NOMO-1 (cell line): Measurements from ENCODE around the gene CSNK1G3.
"Not testable (repeated sequence)": the region's sequence is repeated elsewhere in the genome, so short reads cannot be mapped to it uniquely, and the experiment has no call there.

Experiments
- DNase-seq, 2 experiments: peaks; one replicate each; lab custom pipeline; 2025; ENCODE audit not compliant: unreplicated experiment in 2 of 2; lab: John Stamatoyannopoulos, UW

CSNK1G3 gene

DNA sequence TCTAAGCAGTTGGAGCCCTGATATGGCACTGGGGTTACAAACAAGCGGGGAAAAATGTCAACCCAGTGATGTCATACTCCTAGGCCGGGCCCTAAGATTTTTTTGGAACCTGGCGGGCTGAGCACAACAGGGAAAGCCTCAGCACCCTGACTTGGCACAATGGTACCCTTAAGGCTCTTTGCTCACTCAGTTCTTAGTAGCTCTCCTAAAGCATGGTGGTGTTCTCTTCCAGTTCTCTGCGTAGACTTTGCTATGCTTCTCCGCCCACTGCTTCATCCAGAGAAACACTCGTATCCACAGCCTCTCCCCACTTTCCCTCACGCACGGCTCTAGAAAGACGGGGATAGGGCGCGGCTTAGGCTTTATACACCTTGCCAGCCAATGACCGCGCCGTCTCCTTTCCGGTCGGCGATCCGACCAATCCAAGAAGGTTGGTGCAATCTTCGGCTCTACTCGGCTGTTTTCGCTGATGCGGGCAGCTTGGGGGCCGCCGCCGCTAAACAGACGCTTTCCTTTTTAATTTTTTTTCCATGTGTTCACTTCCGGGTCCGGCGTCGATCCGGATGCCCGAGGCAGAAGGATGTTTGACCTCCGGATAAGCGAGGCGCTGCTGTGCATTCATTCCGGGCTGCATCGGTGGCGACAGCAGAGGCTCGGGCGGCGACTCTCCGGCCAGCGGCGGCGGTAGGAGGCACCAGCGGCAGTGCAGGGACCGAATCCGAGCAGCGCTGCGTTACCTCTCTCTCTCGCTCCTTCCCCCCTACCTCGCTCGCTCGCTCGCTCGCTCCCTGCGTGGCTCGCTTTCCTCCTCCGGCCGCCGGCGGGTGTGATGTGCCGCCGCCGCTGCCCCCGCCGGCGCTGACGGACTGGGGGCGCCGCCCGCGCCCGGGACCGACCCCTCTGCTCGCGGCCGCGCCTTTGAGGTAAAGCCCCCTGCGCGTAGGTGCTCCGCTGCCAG, at the start of gene CSNK1G3:
Gene CSNK1G3 (plus strand): TSS at position 530 of the 958 bp plus-strand sequence. CDS start 33,487 bp downstream, outside the sequence.
- DNase-seq: peak; percentile 96 to 98

GRCh38 chr5:123466839-123467238, 45.1 kb upstream of the CSNK1G3 start:
- DNase-seq: not testable (repeated sequence)

DNA sequence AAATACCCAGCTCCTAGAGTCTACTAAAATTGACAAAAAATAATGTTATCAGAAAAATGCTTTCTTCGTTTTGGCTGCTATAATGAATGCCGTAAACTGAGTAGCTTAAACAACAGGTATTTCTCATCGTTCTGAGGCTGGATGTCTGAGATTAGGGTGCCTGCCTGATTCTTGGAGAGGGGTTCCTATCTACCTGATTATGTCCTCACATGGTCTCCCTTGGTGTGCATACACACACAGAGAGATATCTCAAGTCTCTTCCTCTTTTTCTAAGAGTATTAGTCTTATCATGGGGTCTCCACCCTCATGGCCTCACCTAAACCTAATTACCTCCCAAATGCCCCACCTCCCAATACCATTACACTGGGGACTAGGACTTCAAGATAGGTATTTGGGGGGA, 40.6 kb upstream of the CSNK1G3 start:
- no peak for DNase-seq

GRCh38 chr5:123472150-123472924, 39.6 kb upstream of the CSNK1G3 start:
- no peak for DNase-seq

- no peak for DNase-seq
These were observed 37.7 kb upstream of the CSNK1G3 start for GRCh38 chr5:123474228-123474627.

DNA sequence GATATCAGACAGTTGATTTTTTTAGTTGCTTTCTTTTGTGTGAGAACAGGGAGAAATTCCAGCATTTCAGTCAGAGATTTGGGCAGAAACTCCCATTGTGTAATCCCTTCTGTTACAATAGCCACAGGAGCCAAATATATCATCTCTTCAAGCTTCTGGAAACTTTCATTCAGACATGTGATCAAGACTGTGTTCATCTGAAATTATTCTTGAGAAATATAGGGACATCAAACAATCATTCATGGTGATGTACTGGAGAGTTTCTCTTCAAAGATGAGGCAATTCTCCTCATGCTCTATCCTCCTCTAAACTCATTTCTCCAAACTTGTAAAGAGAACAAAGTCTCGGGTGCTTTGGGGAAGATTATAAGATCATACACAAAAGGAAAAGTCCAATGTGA, 35.2 kb upstream of the CSNK1G3 start:
- no peak for DNase-seq

DNA sequence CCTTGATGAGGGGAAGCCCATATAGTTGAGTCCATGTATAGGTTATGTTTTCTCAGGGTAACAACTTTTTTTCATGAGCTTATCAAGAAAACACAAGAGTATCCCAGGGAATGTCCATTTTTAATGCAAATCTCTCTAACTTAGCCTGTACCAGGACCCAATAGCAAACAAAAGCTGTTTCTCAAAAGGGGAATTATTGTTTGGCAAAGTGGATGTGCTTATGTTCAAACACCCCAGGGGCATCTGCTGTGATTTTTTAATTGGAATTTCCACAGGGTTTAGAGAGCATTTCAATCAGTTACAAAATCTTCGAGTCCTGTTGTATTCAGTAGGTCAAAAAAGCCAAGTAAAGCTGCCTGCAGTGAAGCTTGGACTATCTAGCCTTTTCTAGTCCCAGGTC, 33.4 kb upstream of the CSNK1G3 start:
- no peak for DNase-seq

DNA sequence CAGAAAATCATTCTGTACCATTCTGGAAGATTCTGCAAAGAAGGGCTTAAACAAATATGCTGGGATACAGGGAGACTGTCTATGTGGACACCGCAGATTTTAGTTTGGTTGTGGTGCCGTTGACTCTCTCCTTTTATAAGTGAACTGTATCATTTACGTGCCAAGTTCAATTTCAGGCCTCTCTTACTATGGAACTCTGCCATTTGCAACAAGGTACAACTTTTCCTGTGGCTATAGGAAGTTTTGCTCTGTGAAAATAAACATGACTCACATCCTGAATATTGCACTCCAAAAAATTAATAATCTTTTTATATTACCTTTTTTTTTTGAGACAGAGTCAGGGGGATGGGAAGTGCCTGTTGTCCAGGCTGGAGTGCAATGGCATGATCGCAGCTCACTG, 29.7 kb upstream of the CSNK1G3 start:
- DNase-seq: no peak

DNA sequence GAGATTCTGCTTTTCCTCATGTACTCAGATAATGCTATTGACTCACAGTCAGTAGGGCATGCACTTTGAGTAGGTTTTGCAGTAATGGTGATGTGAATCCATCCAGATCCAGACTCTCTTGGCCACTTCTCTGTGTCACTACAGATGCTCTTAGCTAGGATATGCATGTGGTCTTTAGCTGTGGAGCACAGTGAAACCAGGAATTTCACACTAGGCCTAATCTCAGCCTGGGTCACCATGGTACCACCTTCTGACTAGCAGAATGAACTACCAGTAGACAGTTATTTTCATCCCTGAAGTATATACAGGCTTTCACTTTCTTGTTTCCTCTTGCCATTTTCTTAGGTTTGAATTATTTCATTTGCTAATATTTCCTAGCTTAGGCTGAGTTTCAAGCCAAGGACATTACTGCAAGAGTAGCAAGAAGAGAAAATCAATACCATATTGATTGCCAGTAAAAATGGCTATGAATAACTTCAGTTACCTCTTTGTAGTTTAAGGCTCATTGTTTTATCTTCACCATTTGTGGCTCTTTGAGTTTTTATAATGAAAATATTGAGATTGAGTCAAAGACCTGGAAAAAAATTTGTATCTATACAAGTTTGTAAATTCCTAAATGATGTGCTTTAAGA, 28.4 kb upstream of the CSNK1G3 start:
- DNase-seq: no peak

- DNase-seq: no peak
These were observed 26.7 kb upstream of the CSNK1G3 start for GRCh38 chr5:123485275-123485674.

GRCh38 chr5:123486951-123487655, 24.9 kb upstream of the CSNK1G3 start:
- DNase-seq: peak in 1 of 2 experiments; percentile 2

DNA sequence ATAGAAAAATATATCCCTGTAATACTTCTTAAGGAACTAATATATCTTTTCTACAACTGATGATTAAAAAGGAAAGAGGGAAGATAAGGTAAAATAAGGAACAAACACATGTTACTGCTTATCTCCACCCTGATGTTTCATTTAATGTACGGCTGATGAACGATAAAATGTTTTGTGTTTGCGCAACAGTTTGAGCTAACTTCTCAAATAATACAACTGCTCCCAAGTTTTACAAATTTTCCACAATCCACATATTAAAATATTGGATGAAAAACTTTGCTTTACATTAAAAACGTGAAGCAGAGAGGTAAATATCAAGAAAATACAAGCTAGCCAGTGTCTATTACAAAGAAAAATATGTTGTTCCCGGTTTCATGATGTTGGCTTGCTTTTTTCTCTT, 21.0 kb upstream of the CSNK1G3 start:
- DNase-seq: no peak

DNA sequence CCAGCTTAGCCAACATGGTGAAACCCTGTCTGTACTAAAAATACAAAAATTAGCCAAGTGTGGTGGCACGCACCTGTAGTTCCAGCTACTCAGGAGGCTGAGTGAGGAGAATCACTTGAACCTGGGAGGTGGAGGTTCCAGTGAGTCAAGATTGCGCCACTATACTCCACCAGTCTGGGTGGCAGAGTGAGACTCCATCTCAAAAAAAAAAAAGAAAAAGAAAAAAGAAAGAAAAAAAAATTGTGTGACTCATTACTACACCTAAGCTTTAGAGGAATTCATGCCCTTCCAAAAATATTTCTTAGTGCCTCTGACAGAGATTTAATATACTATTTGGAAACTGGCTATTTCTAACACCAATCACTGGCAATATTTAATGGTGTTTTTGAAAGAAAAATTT, 16.8 kb upstream of the CSNK1G3 start:
- DNase-seq: not testable (repeated sequence)

GRCh38 chr5:123496892-123497291, 15.1 kb upstream of the CSNK1G3 start:
- no peak for DNase-seq

DNA sequence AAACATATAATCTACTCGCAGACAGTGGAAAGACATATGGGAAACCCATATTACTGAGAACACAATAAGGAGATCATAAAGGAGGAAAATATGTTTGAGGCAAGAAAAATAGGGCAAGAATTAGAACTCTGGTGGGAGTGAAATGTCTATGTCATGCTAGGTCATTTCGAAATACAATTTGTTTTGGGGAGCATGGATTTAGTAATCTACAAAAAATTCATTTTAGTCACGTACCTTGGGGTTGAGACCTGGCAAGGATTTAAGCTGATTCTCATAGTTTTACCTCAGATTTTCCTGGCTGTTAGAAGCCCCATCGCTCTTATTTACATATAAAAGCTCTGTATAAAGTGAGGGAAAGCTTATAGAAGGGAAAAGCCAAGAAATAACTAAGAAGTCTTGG, 11.5 kb upstream of the CSNK1G3 start:
- DNase-seq: no peak

GRCh38 chr5:123502120-123502519, 9.9 kb upstream of the CSNK1G3 start:
- DNase-seq: no peak

GRCh38 chr5:123503299-123503698, 8.7 kb upstream of the CSNK1G3 start:
- no peak for DNase-seq

DNA sequence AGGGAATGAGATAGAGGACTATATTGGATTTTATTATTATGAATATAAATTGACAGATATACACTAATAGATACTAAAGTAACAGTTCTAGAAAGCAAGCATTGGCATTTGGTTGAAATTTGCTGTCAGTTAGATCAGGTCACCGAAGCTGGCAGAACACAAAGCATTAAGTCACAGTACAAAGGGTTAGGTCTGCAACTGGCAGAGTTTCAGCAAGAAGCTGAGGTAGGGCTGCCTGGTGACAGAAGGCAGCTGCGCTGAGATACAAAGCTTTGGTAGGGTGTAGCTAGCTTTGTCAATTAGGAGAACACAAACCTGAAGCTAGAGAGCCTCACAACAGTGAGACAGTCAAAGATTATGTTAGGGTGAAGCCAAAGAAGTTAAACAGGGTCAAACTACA, 6.3 kb upstream of the CSNK1G3 start:
- DNase-seq: no peak

DNA sequence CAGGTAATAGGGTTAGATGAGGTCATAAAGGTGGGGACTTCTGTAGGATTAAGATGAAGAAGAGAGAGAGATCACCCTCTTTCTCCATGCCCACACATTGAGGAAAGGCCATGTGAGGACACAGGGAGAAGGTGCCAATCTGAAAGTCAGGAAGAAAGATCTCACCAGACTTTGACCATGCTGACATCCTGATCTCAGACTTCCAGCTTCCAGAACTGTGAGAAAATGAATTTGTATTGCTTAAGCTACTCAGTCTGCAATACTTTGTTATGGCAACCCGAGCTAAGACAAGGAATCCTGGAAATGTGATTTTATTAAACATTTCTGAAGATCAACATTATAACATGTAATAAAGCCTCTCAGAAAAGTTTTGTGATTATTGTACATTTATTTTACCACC, 3.5 kb upstream of the CSNK1G3 start:
- DNase-seq: no peak

DNA sequence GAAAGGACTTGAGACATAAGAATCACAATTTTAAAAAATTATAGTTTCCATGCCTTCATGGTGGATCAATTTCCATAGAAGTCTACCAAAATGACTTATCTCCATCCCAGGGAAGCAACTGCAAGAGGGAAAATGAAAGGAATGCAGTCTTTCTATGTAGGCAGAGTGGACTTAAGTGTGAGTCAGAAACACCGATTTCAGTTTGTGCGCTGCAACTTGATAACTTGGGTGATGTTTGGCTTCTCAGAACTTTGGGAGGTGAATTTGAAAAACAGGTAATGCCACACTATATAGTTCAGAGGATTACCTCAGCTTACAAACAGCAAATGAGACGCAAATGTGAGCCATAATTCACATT, 708 bp upstream of the CSNK1G3 start:
- DNase-seq: no peak
